Suppressor macrophage (primary cell): ENCODE data around the gene RTP2.

Experiments used
- DNase-seq, 4 experiments: peaks; one replicate each; pipeline ENCODE4 v3.0.0-alpha.2; 2020 to 2022

RTP2 gene

GRCh38 chr3:187667526-187667925 is 34.8 kb downstream of the RTP2 start:
- DNase-seq = no peak

GRCh38 chr3:187665764-187666402 is 36.5 kb downstream of the RTP2 start:
- no peak for DNase-seq

- no peak for DNase-seq
Observed at GRCh38 chr3:187665010-187665409, 37.3 kb downstream of the RTP2 start.

DNA sequence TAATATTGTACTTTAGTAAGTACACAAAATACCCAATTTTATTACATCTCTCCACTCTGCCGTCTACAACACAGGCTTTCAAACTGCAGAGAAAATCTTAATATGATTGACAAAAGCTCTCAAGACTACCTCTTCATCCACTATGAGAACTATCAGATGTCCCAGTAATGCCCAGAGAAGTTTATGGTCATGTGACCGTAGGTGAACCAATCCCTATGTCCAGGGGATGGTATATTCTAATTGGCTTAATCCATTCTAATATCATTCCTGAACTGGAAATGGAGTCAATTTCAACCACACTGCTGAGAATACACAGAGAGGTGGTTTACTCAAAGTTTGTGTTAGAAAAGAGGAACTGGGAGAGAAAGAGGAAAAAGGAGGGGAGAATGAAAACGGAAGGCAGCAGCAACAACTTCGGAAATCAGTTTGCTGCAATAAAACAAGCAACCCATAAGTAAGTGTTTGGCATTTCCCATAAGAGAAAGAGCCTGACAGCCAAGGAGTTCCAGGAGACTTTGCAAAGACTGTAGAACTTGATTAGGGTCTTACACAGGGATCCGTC is 39.4 kb downstream of the RTP2 start:
- DNase-seq = peak in 3 of 4 experiments; percentile 15 to 52 (median 33)

GRCh38 chr3:187661267-187661666 is 41.1 kb downstream of the RTP2 start:
- no peak for DNase-seq

DNA sequence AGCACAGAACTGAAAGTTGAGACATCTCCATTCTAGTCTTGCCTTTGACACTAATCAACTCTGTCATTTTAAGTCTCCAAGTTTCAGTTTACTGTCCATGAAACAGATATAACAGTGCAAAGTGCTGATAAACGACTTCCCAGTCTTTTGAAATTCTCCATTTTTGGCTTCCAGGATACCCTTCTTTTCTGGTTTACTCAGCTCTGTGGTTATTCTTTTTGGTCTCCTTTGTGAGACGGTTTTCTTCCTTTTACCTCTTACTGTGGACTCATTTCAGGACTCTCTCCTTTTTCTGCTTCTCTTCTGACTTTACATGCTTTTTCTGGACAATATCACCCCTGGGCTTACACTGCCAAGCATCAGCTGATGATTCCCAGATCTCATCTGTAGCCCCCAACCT is 51.1 kb downstream of the RTP2 start:
- no peak for DNase-seq
